HepG2 (cell line): ENCODE measurements around the gene PPP1R27. TPM values are rescaled to one million over a fixed set of nuclear protein-coding genes. Genes with fewer than 3 reads are reported as not detected.
A peak's percentile ranks its signal among the peaks of the same experiment; 100 is the strongest.

ENCODE experiments used
- DNMT1 ChIP-seq: sonication (generic); formaldehyde crosslinking; IDR thresholded peaks from 2 replicates; pipeline ENCODE4 v1.5.1; 2020; ENCODE audit warnings: mild to moderate bottlenecking, missing genetic modification reagents
- KLF11 ChIP-seq: IDR thresholded peaks from 2 replicates; pipeline ENCODE4 v1.6.1; 2016; ENCODE audit warnings: missing compliant biosample characterization
- MAZ ChIP-seq, 2 experiments: sonication (generic) in 1 of 2; formaldehyde crosslinking in 1 of 2; IDR thresholded peaks; 2 replicates each; pipeline versions ENCODE4 v1.5.0 to v1.6.1; 2012 to 2020; ENCODE audit warnings: low read depth in 2 of 2, mild to moderate bottlenecking in 2 of 2, borderline replicate concordance in 1 of 2, improper control_type of control experiment in 1 of 2, low read length in 1 of 2, missing genetic modification reagents in 1 of 2, moderate library complexity in 1 of 2
- MEIS2 ChIP-seq: sonication (generic); formaldehyde crosslinking; IDR thresholded peaks from 2 replicates; pipeline ENCODE4 v1.9.0; 2021; ENCODE audit warnings: mild to moderate bottlenecking, missing genetic modification reagents
- POLR2A ChIP-seq, 2 experiments: IDR thresholded peaks; 2 replicates each; pipeline ENCODE4 v1.6.1; 2011; ENCODE audit warnings: low read depth in 2 of 2, low read length in 2 of 2, mild to moderate bottlenecking in 1 of 2, moderate library complexity in 1 of 2; ENCODE audit not compliant: insufficient read depth in 1 of 2
- RBFOX2 ChIP-seq: fragments of 200-400 bp; formaldehyde crosslinking; IDR thresholded peaks from 2 replicates; pipeline ENCODE4 v1.6.1; 2017; ENCODE audit warnings: low read depth, mild to moderate bottlenecking, low read length
- RORA ChIP-seq: sonication (generic); formaldehyde crosslinking; IDR thresholded peaks from 2 replicates; pipeline ENCODE4 v1.5.0; 2020; ENCODE audit warnings: mild to moderate bottlenecking, missing genetic modification reagents, moderate library complexity
- SOX6 ChIP-seq, 2 experiments: fragments of 450-650 bp in 1 of 2; sonication (generic) in 1 of 2; formaldehyde crosslinking in 1 of 2; IDR thresholded peaks; 2 replicates each; pipeline versions ENCODE4 v1.4.0 to v1.6.1; 2017 to 2020; ENCODE audit warnings: antibody characterized with exemption in 1 of 2, mild to moderate bottlenecking in 1 of 2, missing genetic modification reagents in 1 of 2
- ZNF343 ChIP-seq: sonication (generic); formaldehyde crosslinking; IDR thresholded peaks from 2 replicates; pipeline ENCODE4 v1.4.0; 2020; ENCODE audit warnings: mild to moderate bottlenecking, missing genetic modification reagents
- ZNF446 ChIP-seq: sonication (generic); formaldehyde crosslinking; IDR thresholded peaks from 2 replicates; pipeline ENCODE4 v1.5.0; 2020; ENCODE audit warnings: mild to moderate bottlenecking, missing genetic modification reagents
- ZSCAN20 ChIP-seq: sonication (generic); formaldehyde crosslinking; IDR thresholded peaks from 2 replicates; pipeline ENCODE4 v1.4.0; 2020; ENCODE audit warnings: missing genetic modification reagents, mild to moderate bottlenecking, borderline replicate concordance
- polyA plus RNA-seq, 8 experiments: library from polyadenylated mRNA; depleted of rRNA in 3 of 8; stranded (reverse) in 7 of 8; unstranded in 1 of 8; fragments of >200 nt; fragmentation: Illumina TruSeq in 4 of 8; extraction: Trizol in 4 of 8; gene quantifications; 2 replicates each; pipeline versions ENCODE4 v1.2.1 to v1.2.3, GENCODE V29; 2011 to 2016; ENCODE audit warnings: low read depth in 4 of 8, missing spikeins in 1 of 8, mixed read lengths in 1 of 8; ENCODE audit not compliant: insufficient read depth in 1 of 8
- total RNA-seq, 5 experiments: library from RNA; depleted of rRNA; stranded (reverse); fragments of >200 nt; fragmentation: Illumina TruSeq; extraction: Trizol; gene quantifications; 2 replicates each; pipeline ENCODE4 v1.2.3, GENCODE V29; 2016; ENCODE audit warnings: low read depth in 1 of 5
- TF ChIP-seq, protein P1 (sequence below): sonication (generic); formaldehyde crosslinking; IDR thresholded peaks from 2 replicates; pipeline ENCODE4 v1.4.0; 2020; ENCODE audit warnings: missing genetic modification reagents
- TF ChIP-seq, protein P2 (sequence below): sonication (generic); formaldehyde crosslinking; IDR thresholded peaks from 2 replicates; pipeline ENCODE4 v1.5.0; 2020; ENCODE audit warnings: mild to moderate bottlenecking, missing genetic modification reagents
- TF ChIP-seq, protein P3 (sequence below): sonication (generic); formaldehyde crosslinking; IDR thresholded peaks from 2 replicates; pipeline ENCODE4 v1.4.0; 2020; ENCODE audit warnings: missing genetic modification reagents; ENCODE audit errors: not compliant biosample characterization
- TF ChIP-seq, protein P4 (sequence below): sonication (generic); formaldehyde crosslinking; IDR thresholded peaks from 2 replicates; pipeline ENCODE4 v1.4.0; 2020; ENCODE audit warnings: missing genetic modification reagents, mild to moderate bottlenecking, borderline replicate concordance
- TF ChIP-seq, protein P5 (sequence below): sonication (generic); formaldehyde crosslinking; IDR thresholded peaks from 2 replicates; pipeline ENCODE4 v1.4.0; 2020; ENCODE audit warnings: mild to moderate bottlenecking, missing genetic modification reagents

Gene PPP1R27
- total and polyA plus RNA-seq, 2 of the 13 experiments (the other 11 are each of a cell fraction or from before 2014, with no cell fraction given), result 0.17 to 1.00 TPM

DNA sequence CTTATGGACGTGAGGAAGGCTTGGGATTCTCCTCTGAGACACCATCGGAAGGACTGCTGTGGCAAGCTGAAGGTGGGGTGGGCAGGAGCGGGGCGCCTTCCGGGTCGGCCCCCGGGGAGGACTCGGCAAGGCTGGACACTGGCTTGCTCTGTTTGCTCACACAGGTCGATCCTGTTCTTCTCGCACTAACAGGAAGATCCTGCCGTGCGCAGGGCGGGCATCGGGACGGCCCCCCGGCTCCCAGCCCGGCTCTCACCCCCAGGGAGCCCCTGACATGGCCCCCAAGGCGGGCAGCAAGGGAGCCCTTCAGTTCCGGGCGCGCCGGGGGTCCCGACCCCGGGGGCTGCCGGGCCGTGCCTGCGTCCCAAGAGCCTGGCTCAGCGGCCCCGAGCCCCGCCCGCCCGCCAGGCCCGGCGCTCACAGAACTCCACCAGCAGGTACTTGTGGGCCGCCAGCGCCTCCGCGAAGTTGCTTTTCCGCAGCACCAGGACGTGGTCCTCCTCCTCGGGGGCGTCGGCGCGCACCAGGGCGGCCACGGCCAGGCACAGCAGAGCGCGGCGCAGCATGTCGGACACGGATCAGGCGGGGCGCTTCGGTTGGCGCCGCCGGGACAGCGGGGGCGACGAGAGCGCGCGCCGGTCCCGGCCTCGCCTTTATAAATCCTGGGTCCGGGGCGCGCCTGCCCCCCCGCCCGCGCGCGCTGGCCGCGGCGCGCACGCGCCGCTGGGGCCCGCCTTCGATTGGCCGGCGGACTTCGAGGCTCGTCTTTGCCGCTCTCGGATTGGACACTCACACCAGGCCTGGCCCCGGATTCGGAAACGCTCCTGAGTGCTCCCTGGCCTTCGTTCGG lies 25.3 kb upstream of the PPP1R27 start, which contains the start of gene P4HB (continued):
- TF ChIP-seq, protein P1, sequence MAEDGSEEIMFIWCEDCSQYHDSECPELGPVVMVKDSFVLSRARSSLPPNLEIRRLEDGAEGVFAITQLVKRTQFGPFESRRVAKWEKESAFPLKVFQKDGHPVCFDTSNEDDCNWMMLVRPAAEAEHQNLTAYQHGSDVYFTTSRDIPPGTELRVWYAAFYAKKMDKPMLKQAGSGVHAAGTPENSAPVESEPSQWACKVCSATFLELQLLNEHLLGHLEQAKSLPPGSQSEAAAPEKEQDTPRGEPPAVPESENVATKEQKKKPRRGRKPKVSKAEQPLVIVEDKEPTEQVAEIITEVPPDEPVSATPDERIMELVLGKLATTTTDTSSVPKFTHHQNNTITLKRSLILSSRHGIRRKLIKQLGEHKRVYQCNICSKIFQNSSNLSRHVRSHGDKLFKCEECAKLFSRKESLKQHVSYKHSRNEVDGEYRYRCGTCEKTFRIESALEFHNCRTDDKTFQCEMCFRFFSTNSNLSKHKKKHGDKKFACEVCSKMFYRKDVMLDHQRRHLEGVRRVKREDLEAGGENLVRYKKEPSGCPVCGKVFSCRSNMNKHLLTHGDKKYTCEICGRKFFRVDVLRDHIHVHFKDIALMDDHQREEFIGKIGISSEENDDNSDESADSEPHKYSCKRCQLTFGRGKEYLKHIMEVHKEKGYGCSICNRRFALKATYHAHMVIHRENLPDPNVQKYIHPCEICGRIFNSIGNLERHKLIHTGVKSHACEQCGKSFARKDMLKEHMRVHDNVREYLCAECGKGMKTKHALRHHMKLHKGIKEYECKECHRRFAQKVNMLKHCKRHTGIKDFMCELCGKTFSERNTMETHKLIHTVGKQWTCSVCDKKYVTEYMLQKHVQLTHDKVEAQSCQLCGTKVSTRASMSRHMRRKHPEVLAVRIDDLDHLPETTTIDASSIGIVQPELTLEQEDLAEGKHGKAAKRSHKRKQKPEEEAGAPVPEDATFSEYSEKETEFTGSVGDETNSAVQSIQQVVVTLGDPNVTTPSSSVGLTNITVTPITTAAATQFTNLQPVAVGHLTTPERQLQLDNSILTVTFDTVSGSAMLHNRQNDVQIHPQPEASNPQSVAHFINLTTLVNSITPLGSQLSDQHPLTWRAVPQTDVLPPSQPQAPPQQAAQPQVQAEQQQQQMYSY, result no peak
- TF ChIP-seq RBFOX2, result peak; percentile 78
- TF ChIP-seq MEIS2, result 0 out of 2 replicates have a peak, but pooled peaks have one; percentile 72
- no peak for TF ChIP-seq KLF11 (CRISPR knock-in tag)
- no peak; the same call in none of the 2 replicates for TF ChIP-seq MAZ (IDR thresholded peaks at IDR 0.05; ENCODE audit: borderline replicate concordance, low read depth, low read length)
- TF ChIP-seq MAZ (CRISPR knock-in tag; IDR thresholded peaks at IDR 0.05; ENCODE audit: low read depth), result peak; percentile 41
- peak; percentile 78; the same call in 1 of the 2 replicates for TF ChIP-seq ZNF446
- TF ChIP-seq ZNF343 (CRISPR knock-in tag), result peak; percentile 12; the same call in 1 of the 2 replicates
- TF ChIP-seq, protein P2, sequence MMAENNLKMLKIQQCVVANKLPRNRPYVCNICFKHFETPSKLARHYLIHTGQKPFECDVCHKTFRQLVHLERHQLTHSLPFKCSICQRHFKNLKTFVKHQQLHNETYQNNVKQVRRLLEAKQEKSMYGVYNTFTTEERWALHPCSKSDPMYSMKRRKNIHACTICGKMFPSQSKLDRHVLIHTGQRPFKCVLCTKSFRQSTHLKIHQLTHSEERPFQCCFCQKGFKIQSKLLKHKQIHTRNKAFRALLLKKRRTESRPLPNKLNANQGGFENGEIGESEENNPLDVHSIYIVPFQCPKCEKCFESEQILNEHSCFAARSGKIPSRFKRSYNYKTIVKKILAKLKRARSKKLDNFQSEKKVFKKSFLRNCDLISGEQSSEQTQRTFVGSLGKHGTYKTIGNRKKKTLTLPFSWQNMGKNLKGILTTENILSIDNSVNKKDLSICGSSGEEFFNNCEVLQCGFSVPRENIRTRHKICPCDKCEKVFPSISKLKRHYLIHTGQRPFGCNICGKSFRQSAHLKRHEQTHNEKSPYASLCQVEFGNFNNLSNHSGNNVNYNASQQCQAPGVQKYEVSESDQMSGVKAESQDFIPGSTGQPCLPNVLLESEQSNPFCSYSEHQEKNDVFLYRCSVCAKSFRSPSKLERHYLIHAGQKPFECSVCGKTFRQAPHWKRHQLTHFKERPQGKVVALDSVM (CRISPR knock-in tag), result peak; percentile 15; the same call in 1 of the 2 replicates
- TF ChIP-seq RORA (CRISPR knock-in tag), result no peak
- TF ChIP-seq, protein P3, sequence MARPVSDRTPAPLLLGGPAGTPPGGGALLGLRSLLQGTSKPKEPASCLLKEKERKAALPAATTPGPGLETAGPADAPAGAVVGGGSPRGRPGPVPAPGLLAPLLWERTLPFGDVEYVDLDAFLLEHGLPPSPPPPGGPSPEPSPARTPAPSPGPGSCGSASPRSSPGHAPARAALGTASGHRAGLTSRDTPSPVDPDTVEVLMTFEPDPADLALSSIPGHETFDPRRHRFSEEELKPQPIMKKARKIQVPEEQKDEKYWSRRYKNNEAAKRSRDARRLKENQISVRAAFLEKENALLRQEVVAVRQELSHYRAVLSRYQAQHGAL (CRISPR knock-in tag), result peak; percentile 26
- TF ChIP-seq, protein P4, sequence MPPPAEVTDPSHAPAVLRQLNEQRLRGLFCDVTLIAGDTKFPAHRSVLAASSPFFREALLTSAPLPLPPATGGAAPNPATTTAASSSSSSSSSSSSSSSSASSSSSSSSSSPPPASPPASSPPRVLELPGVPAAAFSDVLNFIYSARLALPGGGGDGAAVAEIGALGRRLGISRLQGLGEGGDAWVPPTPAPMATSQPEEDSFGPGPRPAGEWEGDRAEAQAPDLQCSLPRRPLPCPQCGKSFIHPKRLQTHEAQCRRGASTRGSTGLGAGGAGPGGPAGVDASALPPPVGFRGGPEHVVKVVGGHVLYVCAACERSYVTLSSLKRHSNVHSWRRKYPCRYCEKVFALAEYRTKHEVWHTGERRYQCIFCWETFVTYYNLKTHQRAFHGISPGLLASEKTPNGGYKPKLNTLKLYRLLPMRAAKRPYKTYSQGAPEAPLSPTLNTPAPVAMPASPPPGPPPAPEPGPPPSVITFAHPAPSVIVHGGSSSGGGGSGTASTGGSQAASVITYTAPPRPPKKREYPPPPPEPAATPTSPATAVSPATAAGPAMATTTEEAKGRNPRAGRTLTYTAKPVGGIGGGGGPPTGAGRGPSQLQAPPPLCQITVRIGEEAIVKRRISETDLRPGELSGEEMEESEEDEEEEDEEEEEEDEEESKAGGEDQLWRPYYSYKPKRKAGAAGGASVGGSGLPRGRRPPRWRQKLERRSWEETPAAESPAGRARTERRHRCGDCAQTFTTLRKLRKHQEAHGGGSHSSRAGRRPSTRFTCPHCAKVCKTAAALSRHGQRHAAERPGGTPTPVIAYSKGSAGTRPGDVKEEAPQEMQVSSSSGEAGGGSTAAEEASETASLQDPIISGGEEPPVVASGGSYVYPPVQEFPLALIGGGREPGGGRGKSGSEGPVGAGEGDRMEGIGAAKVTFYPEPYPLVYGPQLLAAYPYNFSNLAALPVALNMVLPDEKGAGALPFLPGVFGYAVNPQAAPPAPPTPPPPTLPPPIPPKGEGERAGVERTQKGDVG (CRISPR knock-in tag), result peak; percentile 9; the same call in 1 of the 2 replicates
- TF ChIP-seq SOX6 (IDR thresholded peaks at IDR 0.05), result no peak
- no peak for TF ChIP-seq SOX6 (CRISPR knock-in tag; IDR thresholded peaks at IDR 0.05)
- TF ChIP-seq ZSCAN20 (CRISPR knock-in tag), result peak; percentile 79; the same call in 1 of the 2 replicates
- TF ChIP-seq, protein P5, sequence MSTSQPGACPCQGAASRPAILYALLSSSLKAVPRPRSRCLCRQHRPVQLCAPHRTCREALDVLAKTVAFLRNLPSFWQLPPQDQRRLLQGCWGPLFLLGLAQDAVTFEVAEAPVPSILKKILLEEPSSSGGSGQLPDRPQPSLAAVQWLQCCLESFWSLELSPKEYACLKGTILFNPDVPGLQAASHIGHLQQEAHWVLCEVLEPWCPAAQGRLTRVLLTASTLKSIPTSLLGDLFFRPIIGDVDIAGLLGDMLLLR, result 0 out of 2 replicates have a peak, but pooled peaks have one; percentile 56
- peak; percentile 66; the same call in 1 of the 2 replicates for TF ChIP-seq DNMT1 (CRISPR knock-in tag)
- TF ChIP-seq POLR2A (IDR thresholded peaks at IDR 0.05; ENCODE audit: insufficient read depth in 1 of 2, low read depth in 2 of 2, low read length in 2 of 2), result peak in 1 of 2 experiments; percentile 97; a peak in 2 of 4 replicates
